AG04449 (cell line): Measurements from ENCODE around the gene TWSG1.

ENCODE experiments used
- CTCF ChIA-PET: fragments of 350-600 bp; formaldehyde crosslinking; extraction: SDS; loops from one replicate; lab custom pipeline; 2021; ENCODE audit warnings: antibody characterized with exemption; lab: Yijun Ruan, JAX
- POLR2A ChIA-PET: fragments of 400-600, 350-600 bp; formaldehyde crosslinking; extraction: SDS; loops from one replicate; lab custom pipeline; 2020; ENCODE audit warnings: antibody characterized with exemption, inconsistent platforms; lab: Yijun Ruan, JAX
- DNase-seq: peaks from one replicate; pipeline ENCODE4 v3.0.0-alpha.2; 2010; ENCODE audit warnings: low read depth, low spot score
- H3K4me3 ChIP-seq: 2 replicates; pipeline ENCODE4 v1.5.1; 2011; ENCODE audit warnings: low read depth, mild to moderate bottlenecking, control low read depth, low read length
- TF ChIP-seq, protein P1 (sequence below): IDR thresholded peaks from one replicate; pipeline ENCODE4 v1.5.1; 2011; ENCODE audit warnings: mild to moderate bottlenecking, moderate library complexity, low read length, control low read depth, inconsistent platforms; ENCODE audit not compliant: insufficient read depth; ENCODE audit errors: missing control alignments

Gene TWSG1

GRCh38 chr18:9380621-9381395 is 46.2 kb downstream of the TWSG1 start:
- POLR2A ChIA-PET: no interaction called here
- H3K4me3 ChIP-seq: no peak overlapping the region
- no peak for DNase-seq
- TF ChIP-seq, protein P1, sequence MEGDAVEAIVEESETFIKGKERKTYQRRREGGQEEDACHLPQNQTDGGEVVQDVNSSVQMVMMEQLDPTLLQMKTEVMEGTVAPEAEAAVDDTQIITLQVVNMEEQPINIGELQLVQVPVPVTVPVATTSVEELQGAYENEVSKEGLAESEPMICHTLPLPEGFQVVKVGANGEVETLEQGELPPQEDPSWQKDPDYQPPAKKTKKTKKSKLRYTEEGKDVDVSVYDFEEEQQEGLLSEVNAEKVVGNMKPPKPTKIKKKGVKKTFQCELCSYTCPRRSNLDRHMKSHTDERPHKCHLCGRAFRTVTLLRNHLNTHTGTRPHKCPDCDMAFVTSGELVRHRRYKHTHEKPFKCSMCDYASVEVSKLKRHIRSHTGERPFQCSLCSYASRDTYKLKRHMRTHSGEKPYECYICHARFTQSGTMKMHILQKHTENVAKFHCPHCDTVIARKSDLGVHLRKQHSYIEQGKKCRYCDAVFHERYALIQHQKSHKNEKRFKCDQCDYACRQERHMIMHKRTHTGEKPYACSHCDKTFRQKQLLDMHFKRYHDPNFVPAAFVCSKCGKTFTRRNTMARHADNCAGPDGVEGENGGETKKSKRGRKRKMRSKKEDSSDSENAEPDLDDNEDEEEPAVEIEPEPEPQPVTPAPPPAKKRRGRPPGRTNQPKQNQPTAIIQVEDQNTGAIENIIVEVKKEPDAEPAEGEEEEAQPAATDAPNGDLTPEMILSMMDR: no peak
- CTCF ChIA-PET: interaction anchor here (0.8 to 1.3 kb wide), 2 partner anchors 15 to 136 kb away, joined by 5 to 7 read pairs; no protein-coding TSS in a partner anchor

DNA sequence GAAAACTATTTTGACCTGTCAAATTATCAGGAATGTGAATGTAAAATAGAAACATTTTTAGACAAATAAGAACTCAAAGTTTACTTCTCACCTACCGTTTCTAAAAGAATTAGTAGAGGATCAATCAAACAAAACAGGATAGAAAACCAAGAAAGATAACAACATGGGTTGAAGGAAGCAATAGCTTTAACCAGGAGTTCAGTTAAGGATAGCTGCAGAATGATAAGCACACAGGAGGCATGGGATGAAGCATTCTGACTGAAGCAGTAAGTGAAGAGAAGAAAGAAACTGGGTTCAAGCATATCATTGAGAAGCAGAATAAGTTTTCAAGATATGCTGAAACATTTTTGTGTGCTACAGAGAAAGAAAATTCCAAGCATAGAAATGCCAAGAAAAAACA is 52.3 kb downstream of the TWSG1 start:
- ChIA-PET CTCF (no interaction called here), POLR2A (no interaction called here)
- TF ChIP-seq, protein P1: no peak
- H3K4me3 ChIP-seq: no peak overlapping the region
- DNase-seq: no peak

DNA sequence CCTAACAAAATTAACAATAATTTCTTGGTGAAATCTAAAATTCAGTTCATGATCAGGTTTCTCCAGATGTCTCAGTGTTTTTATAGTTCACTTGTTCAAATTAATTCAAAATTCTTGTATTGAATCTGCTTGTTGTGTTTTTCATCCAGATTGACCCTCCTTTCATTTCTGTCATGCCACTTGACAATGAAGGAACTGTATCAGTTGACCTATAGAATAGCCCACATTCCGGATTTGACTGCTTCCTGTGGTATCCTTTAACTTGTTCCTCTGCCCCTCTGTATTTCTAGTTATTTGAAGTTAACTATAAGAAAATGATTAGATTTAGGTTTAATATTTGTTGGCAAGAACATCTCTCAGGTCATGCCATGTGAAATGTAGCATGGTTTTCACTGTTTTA is 53.3 kb downstream of the TWSG1 start:
- no peak overlapping the region for H3K4me3 ChIP-seq
- no peak for DNase-seq
- TF ChIP-seq, protein P1: no peak
- POLR2A ChIA-PET: no interaction called here
- CTCF ChIA-PET: no interaction called here

DNA sequence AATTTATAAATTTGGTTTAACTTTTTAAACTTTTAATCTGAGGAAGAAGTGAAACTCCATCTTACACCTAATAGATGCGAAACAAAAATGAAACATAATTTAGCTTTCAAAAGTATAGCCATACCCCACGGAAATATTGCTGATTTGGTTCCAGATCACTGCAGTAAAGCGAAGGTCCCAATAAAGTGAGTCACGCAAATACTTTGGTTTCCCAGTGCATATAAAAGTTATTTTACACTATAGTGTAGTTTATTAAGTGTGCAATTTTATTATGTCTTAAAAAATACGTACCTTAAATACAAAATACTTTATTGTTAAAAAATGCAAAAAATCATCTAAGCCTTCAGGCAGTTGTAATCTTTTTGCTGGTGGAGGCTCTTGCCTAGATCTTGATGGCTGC is 55.1 kb downstream of the TWSG1 start:
- H3K4me3 ChIP-seq: no peak overlapping the region
- no peak for DNase-seq
- ChIA-PET CTCF (no interaction called here), POLR2A (no interaction called here)
- TF ChIP-seq, protein P1: no peak

DNA sequence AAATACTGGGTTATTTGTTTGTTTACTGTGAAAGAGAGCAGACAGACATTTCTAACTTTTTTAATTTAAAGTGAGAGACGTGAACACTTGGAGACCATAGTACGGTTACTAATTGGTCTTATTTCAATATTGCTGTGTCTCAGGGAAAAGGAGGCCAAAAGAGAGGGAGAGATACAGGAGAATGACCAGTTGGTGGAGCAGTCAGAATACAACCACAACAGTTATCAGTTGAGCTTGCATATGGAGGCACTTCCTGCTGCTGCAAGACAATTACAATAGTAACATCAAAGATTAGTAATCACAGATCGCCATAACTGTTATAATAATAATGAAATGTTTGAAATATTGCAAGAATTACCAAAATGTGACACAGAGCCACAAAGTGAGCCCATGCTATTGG is 58.2 kb downstream of the TWSG1 start:
- H3K4me3 ChIP-seq: no peak overlapping the region
- ChIA-PET CTCF (interaction anchor here (0.7 to 1.3 kb wide), 3 partner anchors 19 to 321 kb away, joined by 3 to 4 read pairs (median 4); no protein-coding TSS in a partner anchor), POLR2A (interaction anchor here (0.6 kb wide), 1 partner anchor 21 kb away, joined by 3 read pairs; no protein-coding TSS in a partner anchor)
- TF ChIP-seq, protein P1: no peak
- no peak for DNase-seq

- ChIA-PET CTCF (no interaction called here), POLR2A (no interaction called here)
- TF ChIP-seq, protein P1: no peak
- H3K4me3 ChIP-seq: no peak overlapping the region
- no peak for DNase-seq
Observed at GRCh38 chr18:9394046-9394445, 59.5 kb downstream of the TWSG1 start.
